ENCODE data around the gene CPE. TPM values are rescaled to one million over a fixed set of nuclear protein-coding genes. Genes with fewer than 3 reads are reported as not detected.

CPE gene
- total and polyA plus RNA-seq, 2 of the 4 experiments (the other 2 are of a cell fraction): 3.6 to 13.5 TPM

DNA sequence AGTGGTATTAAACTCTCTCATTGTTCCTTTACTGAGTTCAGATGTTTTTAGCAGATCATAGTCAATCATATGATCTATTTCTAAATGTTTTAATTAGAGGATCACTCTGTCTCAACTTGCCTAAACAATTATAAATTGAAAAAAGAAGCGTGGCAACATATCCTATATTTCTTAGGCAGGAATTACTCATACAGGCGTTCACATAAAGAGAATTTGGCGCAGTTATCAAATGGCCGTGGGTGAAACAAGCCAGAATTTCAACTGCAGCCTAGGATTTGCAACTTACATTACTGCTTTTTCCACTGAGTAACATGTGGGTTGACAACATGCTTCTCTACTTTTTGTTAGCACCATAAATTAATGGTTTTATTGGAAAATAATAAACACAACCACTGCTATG, 141.3 kb downstream of the CPE start:
- no peak for ATAC-seq (ENCODE audit: low read depth)

More for the DNA sequence above, 141.3 kb downstream of the CPE start:
- no peak overlapping the region for H2BK120ac ChIP-seq (ENCODE audit: low read depth, low read length)
- no peak overlapping the region for H3K18ac ChIP-seq (ENCODE audit: low read depth, low read length)
- H3K9me3 ChIP-seq (ENCODE audit: control insufficient read depth, insufficient read depth, low read length): no peaks in the 10 kb centered on the region
- H3K23ac ChIP-seq (ENCODE audit: low read depth, low read length): no peak overlapping the region
- ChIA-PET POLR2A (ENCODE audit: unreplicated experiment) (no interaction called here), CTCF (no interaction called here)
- H3K4me3 ChIP-seq (ENCODE audit: insufficient read depth, low read depth, low read length): no peak overlapping the region
- H2AFZ ChIP-seq (replicated peaks; ENCODE audit: low read length, poor library complexity): no peak overlapping the region
- no peaks in the 10 kb centered on the region for H3K27me3 ChIP-seq (ENCODE audit: control insufficient read depth, insufficient read depth, low read length)
- no peak overlapping the region for H3K9ac ChIP-seq (ENCODE audit: low read depth, low read length)
- H2AK9ac ChIP-seq (replicated peaks; ENCODE audit: low read depth, low read length, poor library complexity): no peak overlapping the region
- intact Hi-C loops (cut with micrococcal nuclease) (no loop called here), dilution Hi-C loops (cut with HindIII; ENCODE audit: low sequenced_read_pairs, unreplicated experiment) (no loop called here), in situ Hi-C loops (cut with MboI; ENCODE audit: low sequenced_read_pairs) (no loop called here)
- WGBS, 2 experiments (ENCODE audit: extremely low coverage in 2 of 2, insufficient read length in 1 of 2): 73% methylated on average over 2 of the region's 4 CpGs; no CpG with 5 or more reads in 1 of the 2 experiments
- H3K4ac ChIP-seq (ENCODE audit: low read depth, low read length): no peak overlapping the region
- no peak overlapping the region for H2BK5ac ChIP-seq (ENCODE audit: low read depth, low read length, poor library complexity, severe bottlenecking)
- H4K8ac ChIP-seq (ENCODE audit: low read depth in 2 of 2, low read length in 2 of 2): no peak overlapping the region
- DNase-seq: no peak
- no peaks in the 10 kb centered on the region for H3K9me1 ChIP-seq (ENCODE audit: insufficient read depth, low read length)
- no peak overlapping the region for H2BK20ac ChIP-seq (ENCODE audit: low read depth, low read length)
- no TSS peak for BruUV-seq (replicated peaks)
- no peaks in the 10 kb centered on the region for H3K79me1 ChIP-seq (ENCODE audit: low read depth in 1 of 2, low read length in 2 of 2)
- no peak overlapping the region for H2AK5ac ChIP-seq (ENCODE audit: low read depth, low read length)
- no peak overlapping the region for H4K91ac ChIP-seq (ENCODE audit: insufficient read depth, low read depth, low read length)
- no peak overlapping the region for H2BK15ac ChIP-seq (ENCODE audit: low read depth, low read length)
- no peak overlapping the region for H3K14ac ChIP-seq (replicated peaks; ENCODE audit: low read depth, low read length)
- H4K20me1 ChIP-seq (ENCODE audit: insufficient read depth, low read length): no peaks in the 10 kb centered on the region
- no peak overlapping the region for H3K56ac ChIP-seq (ENCODE audit: extremely low read depth, insufficient read depth, low read length)
- no peaks in the 10 kb centered on the region for H3K4me1 ChIP-seq (ENCODE audit: control insufficient read depth, insufficient read depth, low read length)
- no peak overlapping the region for H3K27ac ChIP-seq (ENCODE audit: insufficient read depth, low read length)
- no peak overlapping the region for H4K5ac ChIP-seq (ENCODE audit: low read depth, low read length)
- H3K4me2 ChIP-seq (ENCODE audit: low read depth, low read length): no peak overlapping the region
- H3K36me3 ChIP-seq (ENCODE audit: control insufficient read depth, insufficient read depth, low read length): no peaks in the 10 kb centered on the region
- TF ChIP-seq POLR2A (IDR thresholded peaks at IDR 0.05; ENCODE audit: low read depth, low read length) (no peak), SMC3 (IDR thresholded peaks at IDR 0.05; ENCODE audit: low read depth, low read length) (no peak), MAZ (IDR thresholded peaks at IDR 0.05; ENCODE audit: borderline replicate concordance, low read depth, low read length) (no peak), CEBPB (IDR thresholded peaks at IDR 0.05; ENCODE audit: low read depth, low read length) (no peak), RAD21 (IDR thresholded peaks at IDR 0.05; ENCODE audit: low read length) (no peak), CHD1 (IDR thresholded peaks at IDR 0.05; ENCODE audit: low read depth, low read length) (no peak)
- TF ChIP-seq, protein P1, sequence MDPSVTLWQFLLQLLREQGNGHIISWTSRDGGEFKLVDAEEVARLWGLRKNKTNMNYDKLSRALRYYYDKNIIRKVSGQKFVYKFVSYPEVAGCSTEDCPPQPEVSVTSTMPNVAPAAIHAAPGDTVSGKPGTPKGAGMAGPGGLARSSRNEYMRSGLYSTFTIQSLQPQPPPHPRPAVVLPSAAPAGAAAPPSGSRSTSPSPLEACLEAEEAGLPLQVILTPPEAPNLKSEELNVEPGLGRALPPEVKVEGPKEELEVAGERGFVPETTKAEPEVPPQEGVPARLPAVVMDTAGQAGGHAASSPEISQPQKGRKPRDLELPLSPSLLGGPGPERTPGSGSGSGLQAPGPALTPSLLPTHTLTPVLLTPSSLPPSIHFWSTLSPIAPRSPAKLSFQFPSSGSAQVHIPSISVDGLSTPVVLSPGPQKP (IDR thresholded peaks at IDR 0.05; ENCODE audit: borderline replicate concordance, low read depth, low read length): no peak
- TF ChIP-seq, protein P2, sequence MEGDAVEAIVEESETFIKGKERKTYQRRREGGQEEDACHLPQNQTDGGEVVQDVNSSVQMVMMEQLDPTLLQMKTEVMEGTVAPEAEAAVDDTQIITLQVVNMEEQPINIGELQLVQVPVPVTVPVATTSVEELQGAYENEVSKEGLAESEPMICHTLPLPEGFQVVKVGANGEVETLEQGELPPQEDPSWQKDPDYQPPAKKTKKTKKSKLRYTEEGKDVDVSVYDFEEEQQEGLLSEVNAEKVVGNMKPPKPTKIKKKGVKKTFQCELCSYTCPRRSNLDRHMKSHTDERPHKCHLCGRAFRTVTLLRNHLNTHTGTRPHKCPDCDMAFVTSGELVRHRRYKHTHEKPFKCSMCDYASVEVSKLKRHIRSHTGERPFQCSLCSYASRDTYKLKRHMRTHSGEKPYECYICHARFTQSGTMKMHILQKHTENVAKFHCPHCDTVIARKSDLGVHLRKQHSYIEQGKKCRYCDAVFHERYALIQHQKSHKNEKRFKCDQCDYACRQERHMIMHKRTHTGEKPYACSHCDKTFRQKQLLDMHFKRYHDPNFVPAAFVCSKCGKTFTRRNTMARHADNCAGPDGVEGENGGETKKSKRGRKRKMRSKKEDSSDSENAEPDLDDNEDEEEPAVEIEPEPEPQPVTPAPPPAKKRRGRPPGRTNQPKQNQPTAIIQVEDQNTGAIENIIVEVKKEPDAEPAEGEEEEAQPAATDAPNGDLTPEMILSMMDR (conservative IDR thresholded peaks at IDR 0.05; ENCODE audit: low read depth, low read length): no peak
